Lung (tissue), 12 donors: Measurements from ENCODE around the gene INF2. TPM values are rescaled to one million over a fixed set of nuclear protein-coding genes. Genes with fewer than 3 reads are reported as not detected.

Source experiments
- ATAC-seq: fragments of 200-7000 bp; cut with Tn5 transposase; one replicate; pipeline ENCODE4 v1.9.1; 2020; ENCODE audit warnings: moderate number of reproducible peaks; ENCODE audit not compliant: insufficient read depth, low FRiP score
- DNase-seq, 3 donors: peaks; one replicate each; pipeline ENCODE4 v3.0.0-alpha.2; 2013 to 2017
- H3K27ac ChIP-seq, 2 donors: one replicate each; pipeline ENCODE4 v1.5.1; 2013; ENCODE audit warnings: mild to moderate bottlenecking in 2 of 2, moderate library complexity in 2 of 2, control low read depth in 1 of 2, inconsistent platforms in 1 of 2, low read depth in 1 of 2, low read length in 1 of 2
- H3K27me3 ChIP-seq, 3 donors: one replicate each; pipeline ENCODE4 v1.5.1; 2013; ENCODE audit warnings: low read length in 2 of 3; ENCODE audit not compliant: control insufficient read depth in 3 of 3, insufficient read depth in 3 of 3
- H3K36me3 ChIP-seq, 4 donors: one replicate each; pipeline ENCODE4 v1.5.1; 2013; ENCODE audit warnings: low read length in 4 of 4, mild to moderate bottlenecking in 1 of 4, moderate library complexity in 1 of 4; ENCODE audit not compliant: control insufficient read depth in 4 of 4, insufficient read depth in 4 of 4
- H3K4me1 ChIP-seq, 5 donors: one replicate each; pipeline ENCODE4 v1.5.1; 2013; ENCODE audit warnings: low read length in 5 of 5, mild to moderate bottlenecking in 2 of 5, moderate library complexity in 1 of 5; ENCODE audit not compliant: control insufficient read depth in 5 of 5, insufficient read depth in 5 of 5
- H3K4me3 ChIP-seq: one replicate; pipeline ENCODE4 v1.5.1; 2013; ENCODE audit warnings: mild to moderate bottlenecking, control low read depth, moderate library complexity
- H3K9ac ChIP-seq, 2 donors: one replicate each; pipeline ENCODE4 v1.5.1; 2013; ENCODE audit warnings: low read length in 2 of 2, control low read depth in 1 of 2; ENCODE audit not compliant: insufficient read depth in 1 of 2
- H3K9me3 ChIP-seq, 4 donors: one replicate each; pipeline ENCODE4 v1.5.1; 2013; ENCODE audit warnings: low read length in 3 of 4, mild to moderate bottlenecking in 1 of 4, moderate library complexity in 1 of 4; ENCODE audit not compliant: control insufficient read depth in 4 of 4, insufficient read depth in 3 of 4
- CTCF ChIP-seq: IDR thresholded peaks from 2 replicates; pipeline ENCODE4 v1.5.1; 2012; ENCODE audit warnings: mild to moderate bottlenecking; ENCODE audit errors: control extremely low read depth, extremely low read depth
- WGBS, 2 donors: extraction: QIAGEN DNeasy Blood & Tissue Kit; methylation state at CpG; one replicate each; pipeline ENCODE4 v1.1.7; 2013; 5-methylcytosine and 5-hydroxymethylcytosine counted together
- polyA plus RNA-seq, 2 donors: library from polyadenylated mRNA; stranded (reverse); fragments of 200-250 nt; gene quantifications; one replicate each; pipeline ENCODE4 v1.2.1, GENCODE V29; 2013
- total RNA-seq, 2 donors: library from RNA; depleted of rRNA in 1 of 2; stranded (reverse); fragments of >200 nt in 1 of 2; gene quantifications; one replicate each; pipeline ENCODE4 v1.2.1, GENCODE V29; 2014 to 2021
- donor health status: control.
- donor health status: control.
- donor health status: Bipolar disorder and iron deficiency.
- donor health status: healthy.
- donor health status: DM: yes; HTN: yes; CAD: no.

The INF2 gene
- total and polyA plus RNA-seq, 4 donors: 46.1 to 119 (median 78.4) TPM

DNA sequence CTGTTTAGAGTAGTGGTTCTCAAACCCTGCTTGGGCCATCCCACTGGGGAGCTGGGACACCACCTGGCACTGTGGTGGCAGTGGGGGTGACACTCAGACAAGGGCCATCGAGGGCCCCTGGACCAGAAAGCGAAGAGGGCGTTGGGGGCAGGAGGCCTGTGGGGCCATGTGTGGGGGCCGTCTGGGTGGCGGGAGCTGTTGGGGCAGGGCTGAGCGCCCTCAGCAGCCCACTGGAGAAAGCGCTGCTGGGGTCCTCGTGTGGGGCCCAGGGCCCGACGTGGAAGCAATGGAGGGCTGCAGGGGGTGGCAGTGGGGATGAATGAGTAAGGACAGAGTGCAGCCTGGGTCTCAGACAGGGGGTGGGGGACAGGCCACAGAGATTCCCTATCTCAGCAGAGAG lies 28.7 kb downstream of the INF2 start:
- Histone ChIP-seq H3K27me3 (no peaks in the 10 kb centered on the region), H3K4me3 (no peak overlapping the region), H3K9ac (no peak overlapping the region), H3K9me3 (no peaks in the 10 kb centered on the region), H3K4me1 (peaks cover 0 to 3% (median 0%) of the 10 kb centered on the region in 5 donors), H3K36me3 (peaks cover 0 to 61% (median 7%) of the 10 kb centered on the region in 4 donors), H3K27ac (no peak overlapping the region)
- WGBS, 2 donors: 91 to 92% methylated on average over 10 of the region's 10 CpGs
- TF ChIP-seq CTCF: no peak
- ATAC-seq (no peak), DNase-seq (no peak)

DNA sequence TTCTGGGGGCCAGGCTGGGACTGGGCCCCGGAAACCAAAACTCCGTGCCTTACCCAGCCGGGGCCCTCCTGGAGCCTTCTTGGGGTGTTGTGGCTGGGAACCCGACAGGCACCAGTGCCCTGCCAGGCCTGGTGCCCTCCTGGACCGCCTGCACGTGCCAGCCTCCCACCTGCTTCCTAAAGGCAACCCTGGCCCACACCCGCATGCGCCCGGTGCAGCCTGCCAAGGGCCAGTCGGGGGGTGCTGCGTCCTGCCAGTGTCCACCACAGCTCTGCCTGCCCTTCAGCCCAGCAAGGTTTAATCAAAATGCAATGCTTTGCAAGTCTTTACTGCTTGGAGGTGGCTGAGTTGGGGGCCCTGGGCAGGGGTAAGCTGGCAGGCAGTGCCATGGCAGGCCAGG lies 29.5 kb downstream of the INF2 start:
- peaks cover 0 to 5% (median 3%) of the 10 kb centered on the region in 5 donors for H3K4me1 ChIP-seq
- H3K36me3 ChIP-seq: peaks cover 0 to 54% (median 4%) of the 10 kb centered on the region in 4 donors
- H3K4me3 ChIP-seq: no peak overlapping the region
- no peak for ATAC-seq
- no peaks in the 10 kb centered on the region for H3K9me3 ChIP-seq
- no peak for TF ChIP-seq CTCF
- DNase-seq: no peak
- no peak overlapping the region for H3K9ac ChIP-seq
- H3K27ac ChIP-seq: no peak overlapping the region
- WGBS, 2 donors: 91 to 94% methylated on average over 11 of the region's 11 CpGs
- H3K27me3 ChIP-seq: no peaks in the 10 kb centered on the region

DNA sequence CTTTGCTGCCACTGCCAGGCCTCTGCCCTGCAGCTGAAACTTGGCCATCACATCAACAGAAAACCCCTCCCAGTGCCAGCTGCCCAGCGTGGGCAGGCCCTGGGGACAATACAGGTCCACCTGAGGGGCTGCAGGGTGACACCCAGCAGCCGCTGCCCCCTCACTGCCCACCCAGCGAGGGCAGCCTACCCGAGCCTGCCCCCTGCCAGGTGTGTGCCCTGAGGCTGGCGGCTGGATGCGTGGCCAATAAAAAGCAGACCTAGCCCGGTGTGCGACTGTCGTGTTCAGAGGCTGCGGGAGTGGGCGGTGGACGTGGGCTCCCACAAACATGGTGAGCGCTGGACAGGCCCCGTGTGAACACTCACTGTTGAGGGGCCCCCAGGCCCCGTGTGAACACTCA lies 29.9 kb downstream of the INF2 start:
- no peak overlapping the region for H3K27ac ChIP-seq

More for the DNA sequence above, 29.9 kb downstream of the INF2 start:
- WGBS, 2 donors: 91 to 95% methylated on average over 15 of the region's 15 CpGs
- Histone ChIP-seq H3K4me1 (peaks cover 0 to 5% (median 3%) of the 10 kb centered on the region in 5 donors), H3K9me3 (no peaks in the 10 kb centered on the region), H3K27me3 (no peaks in the 10 kb centered on the region), H3K9ac (no peak overlapping the region), H3K36me3 (peaks cover 0 to 50% (median 4%) of the 10 kb centered on the region in 4 donors), H3K4me3 (no peak overlapping the region)
- ATAC-seq (no peak), DNase-seq (no peak)
- no peak for TF ChIP-seq CTCF
